Hematopoietic multipotent progenitor cell treated with erythropoietin and hydrocortisone succinate and interleukin-3 and kit ligand, for 17 days (in vitro differentiated cells): Measurements from ENCODE around the gene OR8S1.

Experiments used
- DNase-seq: peaks from one replicate; pipeline ENCODE4 v3.0.0-alpha.2; 2015; ENCODE audit warnings: low spot score

OR8S1 gene

GRCh38 chr12:48556631-48557030 lies 31.2 kb downstream of the OR8S1 start:
- DNase-seq, result no peak

DNA sequence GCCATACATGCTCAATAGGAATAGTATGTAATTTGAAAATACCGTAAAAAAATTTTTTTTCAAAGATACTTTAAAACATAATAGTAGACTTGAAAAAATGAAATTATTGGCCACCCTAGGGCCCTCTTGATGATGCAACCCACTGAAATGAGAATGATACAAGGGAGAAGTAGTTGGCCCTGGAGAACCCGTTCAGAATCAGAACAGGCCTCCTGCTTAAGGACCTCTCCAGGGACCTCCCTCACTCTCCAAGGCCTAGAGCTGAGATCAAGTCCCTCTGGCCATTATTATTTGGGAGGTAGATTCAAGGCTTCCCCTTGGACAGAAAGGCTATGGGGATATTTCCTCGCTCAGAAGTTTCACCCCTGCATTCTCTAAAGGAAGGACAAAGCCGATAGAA lies 32.5 kb downstream of the OR8S1 start:
- DNase-seq, result no peak

GRCh38 chr12:48567731-48568130 lies 42.3 kb downstream of the OR8S1 start:
- no peak for DNase-seq

DNA sequence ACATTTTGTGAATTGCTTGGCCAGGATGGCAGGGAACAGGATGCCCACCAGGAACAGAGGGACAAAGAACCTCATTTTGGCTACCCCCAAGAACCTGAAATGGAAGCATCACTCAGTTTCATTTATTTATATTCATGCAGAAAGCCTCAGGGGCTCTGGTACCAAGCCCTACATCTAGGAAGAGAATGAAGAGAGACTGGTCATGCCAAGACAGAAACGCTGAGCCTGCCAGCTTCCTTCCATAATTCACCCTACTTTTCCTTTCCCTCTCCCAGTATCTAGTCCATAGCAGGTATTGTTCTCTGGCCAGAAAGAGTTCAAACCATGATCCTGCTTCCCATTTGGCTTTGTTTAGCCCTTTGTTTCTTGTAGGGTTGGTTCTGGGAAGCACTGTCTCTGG lies 44.5 kb downstream of the OR8S1 start, which contains the start of gene LALBA:
LALBA (minus strand) TSS at position 101 of the 400 bp plus-strand sequence; CDS start at position 75, 26 bp downstream.
- no peak for DNase-seq

GRCh38 chr12:48572326-48572725 lies 46.9 kb downstream of the OR8S1 start:
- no peak for DNase-seq
